HFF-Myc (cell line): ENCODE results near the gene NEMP1.
A peak's percentile ranks its signal among the peaks of the same experiment; 100 is the strongest.

ENCODE experiments used
- DNase-seq: peaks from one replicate; pipeline ENCODE4 v3.0.0-alpha.2; 2011; ENCODE audit warnings: low read depth; ENCODE audit errors: extremely low read depth
- H3K4me3 ChIP-seq: replicated peaks from 2 replicates; pipeline ENCODE4 v1.5.1; 2011; ENCODE audit warnings: low read depth, mild to moderate bottlenecking, control low read depth, low read length
- TF ChIP-seq, protein P1 (sequence below): IDR thresholded peaks from 2 replicates; pipeline ENCODE4 v1.5.1; 2012; ENCODE audit warnings: mild to moderate bottlenecking, low read depth, low read length, control low read depth; ENCODE audit errors: missing control alignments

The NEMP1 gene

DNA sequence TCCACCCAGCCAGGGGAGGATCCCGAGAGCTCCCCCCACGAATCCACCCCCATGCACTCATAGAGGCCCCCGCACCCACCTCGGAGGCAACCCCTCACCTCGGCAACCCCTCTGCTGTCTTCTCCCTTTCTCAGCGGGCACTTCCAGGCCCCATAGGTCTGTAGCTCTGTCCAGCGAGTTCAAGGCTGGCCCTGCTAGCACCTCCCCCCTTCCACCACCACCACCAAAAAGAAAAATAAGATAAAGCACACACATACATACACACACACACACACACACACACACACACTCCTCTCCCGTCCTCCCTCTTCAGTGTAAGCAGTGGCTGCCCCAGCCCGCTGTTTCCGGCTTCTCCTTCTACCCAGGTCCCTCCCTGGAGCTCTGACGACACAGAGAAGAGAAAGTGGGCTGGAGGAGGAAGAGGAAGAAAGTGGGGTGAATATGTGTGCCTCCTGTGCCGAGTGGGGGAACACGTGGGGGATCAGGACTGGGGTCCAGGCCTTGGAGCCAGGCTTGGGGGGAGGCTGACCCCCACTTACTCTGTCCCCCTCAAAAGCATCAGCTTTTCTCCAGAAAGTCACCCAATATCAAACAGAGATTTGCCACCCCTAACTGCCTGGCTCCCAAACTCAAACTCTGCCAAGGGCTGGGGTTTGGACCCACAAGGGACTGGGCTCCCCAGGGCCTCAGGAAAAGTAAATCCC lies 32.6 kb upstream of the NEMP1 start, which contains the start of gene STAT6:
Gene STAT6 (minus strand): TSS at position 332 of the 704 bp plus-strand sequence. CDS start 3,084 bp downstream, outside the sequence.
- peak within 1 kb of the TSS; percentile 79 for H3K4me3 ChIP-seq
- DNase-seq, result no peak
- TF ChIP-seq, protein P1, sequence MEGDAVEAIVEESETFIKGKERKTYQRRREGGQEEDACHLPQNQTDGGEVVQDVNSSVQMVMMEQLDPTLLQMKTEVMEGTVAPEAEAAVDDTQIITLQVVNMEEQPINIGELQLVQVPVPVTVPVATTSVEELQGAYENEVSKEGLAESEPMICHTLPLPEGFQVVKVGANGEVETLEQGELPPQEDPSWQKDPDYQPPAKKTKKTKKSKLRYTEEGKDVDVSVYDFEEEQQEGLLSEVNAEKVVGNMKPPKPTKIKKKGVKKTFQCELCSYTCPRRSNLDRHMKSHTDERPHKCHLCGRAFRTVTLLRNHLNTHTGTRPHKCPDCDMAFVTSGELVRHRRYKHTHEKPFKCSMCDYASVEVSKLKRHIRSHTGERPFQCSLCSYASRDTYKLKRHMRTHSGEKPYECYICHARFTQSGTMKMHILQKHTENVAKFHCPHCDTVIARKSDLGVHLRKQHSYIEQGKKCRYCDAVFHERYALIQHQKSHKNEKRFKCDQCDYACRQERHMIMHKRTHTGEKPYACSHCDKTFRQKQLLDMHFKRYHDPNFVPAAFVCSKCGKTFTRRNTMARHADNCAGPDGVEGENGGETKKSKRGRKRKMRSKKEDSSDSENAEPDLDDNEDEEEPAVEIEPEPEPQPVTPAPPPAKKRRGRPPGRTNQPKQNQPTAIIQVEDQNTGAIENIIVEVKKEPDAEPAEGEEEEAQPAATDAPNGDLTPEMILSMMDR, result no peak

DNA sequence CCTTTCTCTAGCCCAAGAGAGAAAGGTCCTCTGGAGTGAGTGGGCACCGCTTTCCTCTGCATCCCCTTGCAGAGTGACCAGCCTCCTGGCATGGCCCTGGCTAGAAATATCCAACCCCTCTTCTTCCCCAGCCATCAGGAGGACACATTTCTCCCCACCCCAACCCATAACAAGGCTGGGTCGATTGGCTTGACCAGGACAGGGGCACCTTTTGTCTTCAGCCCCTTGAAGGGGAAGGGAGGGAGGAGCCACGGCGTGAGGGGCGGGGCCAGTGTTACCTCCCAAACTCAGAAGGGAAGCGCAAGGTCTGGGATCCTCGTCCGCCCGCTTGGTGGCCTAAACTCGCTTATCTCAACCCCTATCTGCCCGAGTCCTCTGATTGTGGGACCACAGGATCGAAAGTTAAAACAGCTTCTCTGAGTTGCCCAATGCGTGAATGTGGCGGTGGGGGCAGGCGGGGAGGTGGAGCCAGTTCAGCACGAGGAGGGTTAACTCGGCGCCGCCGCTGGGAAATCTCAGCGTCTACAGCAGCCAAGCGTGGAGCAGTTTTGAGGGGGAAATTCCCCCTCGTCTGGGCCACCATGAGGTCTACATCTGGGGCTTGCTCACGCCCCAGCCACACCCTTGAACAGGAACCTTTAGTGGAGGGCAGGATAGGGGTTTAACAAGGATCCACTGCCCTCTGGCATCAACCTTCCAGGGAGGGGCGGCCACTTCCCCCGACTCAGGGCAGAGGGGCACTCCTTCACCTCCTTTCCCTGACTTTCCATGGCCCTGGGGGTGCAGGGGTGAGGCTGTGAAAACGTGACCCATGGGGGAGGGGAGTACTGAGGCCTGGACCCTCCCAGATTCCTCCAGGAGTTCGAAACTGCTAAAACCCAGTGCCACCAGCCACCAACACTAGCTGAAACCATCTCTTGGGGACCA lies 31.8 kb upstream of the NEMP1 start:
- no peak for DNase-seq
- TF ChIP-seq, protein P1, result no peak
- peak overlapping the region; percentile 79 for H3K4me3 ChIP-seq

DNA sequence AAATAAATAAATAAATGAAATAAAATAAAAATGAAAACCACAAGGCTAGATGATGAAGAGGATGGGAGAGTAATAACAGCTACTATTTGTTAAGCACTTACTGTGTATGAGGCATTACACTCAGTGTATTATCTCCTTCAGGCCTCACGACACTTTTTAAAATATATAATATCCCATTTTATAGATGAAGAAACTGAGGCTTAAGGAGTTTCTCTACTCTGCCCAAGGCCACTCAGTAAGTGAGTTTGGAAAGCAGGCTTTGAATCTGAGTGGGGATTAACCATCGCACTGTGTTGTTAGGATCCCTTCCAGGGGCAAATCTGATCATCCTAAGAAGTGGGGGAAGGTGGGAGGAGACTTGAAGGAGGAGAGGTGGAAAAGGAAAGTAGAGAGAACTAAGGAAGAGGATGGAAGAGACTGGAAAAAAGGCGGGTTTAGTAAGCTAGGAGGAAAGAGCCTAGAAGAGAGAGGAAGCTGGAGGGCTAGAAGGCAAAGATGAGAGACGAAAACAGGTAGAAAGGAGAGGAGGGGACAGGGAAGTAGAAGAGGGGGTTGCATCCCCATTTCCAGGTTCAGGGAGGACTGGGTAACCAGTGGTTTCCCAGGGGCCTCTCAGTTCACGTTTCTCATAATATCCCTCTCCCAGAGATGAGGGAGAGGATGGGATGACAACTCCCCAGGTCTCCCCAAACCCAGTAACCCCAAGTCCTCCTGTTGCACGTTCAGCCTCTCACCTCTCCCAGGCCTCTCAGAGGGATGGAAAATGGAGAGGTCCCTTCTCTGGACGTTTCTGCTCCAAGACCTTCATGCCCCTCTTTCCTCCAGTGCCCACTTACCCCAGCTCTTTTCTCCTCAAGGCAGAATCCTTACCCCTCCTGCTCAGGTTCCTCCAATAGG lies 30.9 kb upstream of the NEMP1 start:
- TF ChIP-seq, protein P1, result no peak
- no peak for DNase-seq
- H3K4me3 ChIP-seq, result peak overlapping the region; percentile 79

DNA sequence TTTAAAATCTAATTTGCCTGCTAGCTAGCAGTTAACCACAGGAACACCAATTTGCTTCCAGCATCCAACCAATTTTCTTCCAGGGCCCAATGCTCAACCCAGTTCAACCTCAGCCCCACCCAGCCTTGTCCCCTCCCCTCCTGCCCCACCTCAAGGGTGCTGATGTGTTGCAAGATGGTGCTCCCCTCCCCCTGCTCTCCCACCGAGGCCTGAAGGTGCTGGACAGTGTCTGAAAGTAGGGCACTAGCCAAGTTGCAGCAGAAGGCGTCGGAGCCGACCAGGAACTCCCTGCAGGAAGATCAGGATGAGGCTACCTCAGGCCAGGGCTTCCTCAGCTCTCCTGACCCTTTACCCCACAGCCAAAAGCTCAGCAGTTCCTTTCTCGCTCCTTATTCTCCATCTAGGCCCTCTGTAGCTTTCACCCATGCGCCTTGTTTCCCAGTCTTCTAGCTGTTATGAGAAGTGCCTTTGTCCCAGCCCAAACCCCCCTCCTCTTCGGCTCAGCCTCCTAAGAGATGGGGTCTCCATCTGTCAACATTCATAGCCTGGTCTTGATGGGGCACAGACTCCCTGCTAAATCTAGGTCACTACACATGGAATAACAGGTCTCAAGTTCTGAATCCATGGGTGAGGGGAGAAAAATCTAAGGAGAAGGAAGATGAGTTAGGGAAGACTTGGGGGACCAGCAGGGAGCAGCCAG lies 29.0 kb upstream of the NEMP1 start:
- DNase-seq, result no peak
- H3K4me3 ChIP-seq, result no peak overlapping the region
- TF ChIP-seq, protein P1, result no peak

DNA sequence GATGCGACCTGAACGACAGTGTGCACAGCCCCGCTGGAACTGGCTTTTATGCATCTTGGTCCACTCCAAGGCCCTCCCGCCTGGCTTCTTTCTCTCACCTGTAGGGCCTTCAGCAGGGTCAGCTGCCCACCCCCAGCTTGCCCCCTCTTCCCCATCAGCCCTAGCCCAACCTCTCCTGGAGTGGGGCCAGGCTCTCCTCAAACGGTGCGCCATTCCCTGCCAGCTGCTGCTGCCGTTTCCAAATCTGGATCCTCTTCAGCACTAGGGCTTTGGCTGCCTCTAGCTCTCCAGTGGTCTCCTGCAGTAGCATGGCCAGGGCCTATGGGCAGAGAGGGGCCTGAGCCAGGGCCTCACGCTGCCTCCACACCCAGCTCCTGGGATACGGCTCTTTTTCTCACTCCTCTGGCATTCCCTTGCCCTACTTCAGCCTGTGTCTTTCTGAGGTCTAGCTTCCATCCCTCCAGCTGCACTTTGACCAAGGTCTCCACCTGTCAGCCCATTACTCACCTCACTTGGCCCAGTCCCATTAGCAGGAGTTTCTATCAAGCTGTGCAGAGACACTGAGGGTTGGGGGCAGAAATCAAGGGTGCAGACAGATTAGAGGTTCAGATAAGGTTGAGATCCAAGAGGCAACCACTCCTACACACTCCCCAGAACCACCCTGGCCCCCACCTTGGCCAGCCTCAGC lies 27.6 kb upstream of the NEMP1 start:
- TF ChIP-seq, protein P1, result no peak
- no peak for DNase-seq
- H3K4me3 ChIP-seq, result no peak overlapping the region
